HT-29 (cell line): ENCODE measurements around the gene KREMEN1. TPM values are rescaled to one million over a fixed set of nuclear protein-coding genes. Genes with fewer than 3 reads are reported as not detected.
A peak's percentile ranks its signal among the peaks of the same experiment; 100 is the strongest.

Experiments used
- DNase-seq: peaks from one replicate; pipeline ENCODE4 v3.0.0-alpha.2; 2015; ENCODE audit warnings: low spot score
- total RNA-seq: library from RNA; depleted of rRNA; stranded (reverse); fragments of >200 nt; shearing (Covaris generic); gene quantifications from 2 replicates; pipeline ENCODE4 v1.2.3, GENCODE V29; 2014; rRNA removed

KREMEN1 gene, protein sequence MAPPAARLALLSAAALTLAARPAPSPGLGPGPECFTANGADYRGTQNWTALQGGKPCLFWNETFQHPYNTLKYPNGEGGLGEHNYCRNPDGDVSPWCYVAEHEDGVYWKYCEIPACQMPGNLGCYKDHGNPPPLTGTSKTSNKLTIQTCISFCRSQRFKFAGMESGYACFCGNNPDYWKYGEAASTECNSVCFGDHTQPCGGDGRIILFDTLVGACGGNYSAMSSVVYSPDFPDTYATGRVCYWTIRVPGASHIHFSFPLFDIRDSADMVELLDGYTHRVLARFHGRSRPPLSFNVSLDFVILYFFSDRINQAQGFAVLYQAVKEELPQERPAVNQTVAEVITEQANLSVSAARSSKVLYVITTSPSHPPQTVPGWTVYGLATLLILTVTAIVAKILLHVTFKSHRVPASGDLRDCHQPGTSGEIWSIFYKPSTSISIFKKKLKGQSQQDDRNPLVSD
- total RNA-seq = 4.6 and 6.8 TPM in 2 replicates

DNA sequence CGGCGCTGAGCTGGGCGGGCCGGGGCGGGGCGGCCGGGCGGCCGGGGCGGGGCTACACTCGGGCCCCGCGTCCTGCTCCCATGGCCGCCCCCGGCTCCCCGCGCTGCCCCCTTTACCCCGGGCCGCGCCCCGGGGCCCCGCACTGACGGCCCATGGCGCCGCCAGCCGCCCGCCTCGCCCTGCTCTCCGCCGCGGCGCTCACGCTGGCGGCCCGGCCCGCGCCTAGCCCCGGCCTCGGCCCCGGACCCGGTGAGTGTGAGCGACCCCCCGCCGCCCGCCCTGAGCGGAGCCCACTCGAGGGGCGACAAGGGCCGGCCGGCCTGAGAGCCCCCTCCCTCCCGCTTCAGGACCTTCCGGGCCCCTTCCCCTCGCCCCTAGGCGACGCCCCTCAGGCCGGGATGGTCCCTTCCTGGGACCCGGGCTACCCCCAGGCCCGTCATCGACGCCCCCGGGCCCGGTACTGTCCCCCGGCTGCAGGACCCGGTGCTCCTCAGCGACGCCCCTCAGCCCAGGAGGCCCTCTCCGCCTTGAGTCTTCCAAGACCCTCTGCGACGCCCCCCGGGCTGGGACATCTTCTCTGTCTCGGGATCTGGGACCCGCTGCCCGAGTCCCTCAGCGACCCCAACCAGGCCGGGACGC, at the start of gene KREMEN1:
Gene KREMEN1, plus strand, starts transcription at position 57 of the 639 bp plus-strand sequence. Its CDS starts 96 bp downstream, at position 153.
- no peak for DNase-seq

DNA sequence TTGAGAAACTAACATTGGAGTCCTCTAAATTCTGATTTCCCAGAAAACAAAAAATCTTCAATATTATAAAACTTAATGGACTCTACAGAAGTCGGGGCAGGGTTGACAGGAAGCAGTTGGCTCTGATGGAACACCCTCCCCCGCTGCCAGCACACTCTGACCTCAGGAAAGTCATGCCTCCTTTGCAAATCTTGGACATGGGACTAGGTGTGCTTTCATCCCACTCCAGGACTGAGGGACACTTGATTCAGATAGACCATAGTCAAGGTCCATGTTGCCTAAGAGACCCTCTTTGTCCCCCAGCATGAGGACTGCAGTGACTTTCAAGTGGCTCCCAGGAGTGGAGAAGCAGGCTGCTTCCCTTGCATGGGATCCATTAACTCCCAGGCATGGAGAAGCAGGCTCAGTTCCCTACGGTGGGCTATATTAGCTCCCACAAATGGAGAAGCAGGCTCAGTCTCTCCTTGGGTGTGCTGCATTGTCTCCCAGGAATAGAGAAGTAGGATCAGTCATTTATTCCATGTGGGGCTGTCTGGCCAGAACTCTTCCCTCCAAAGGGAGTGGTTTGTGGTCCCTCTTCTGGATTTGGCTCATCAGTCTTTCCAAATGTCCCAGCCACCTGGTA, 49.6 kb upstream of the KREMEN1 start:
- DNase-seq = no peak

DNA sequence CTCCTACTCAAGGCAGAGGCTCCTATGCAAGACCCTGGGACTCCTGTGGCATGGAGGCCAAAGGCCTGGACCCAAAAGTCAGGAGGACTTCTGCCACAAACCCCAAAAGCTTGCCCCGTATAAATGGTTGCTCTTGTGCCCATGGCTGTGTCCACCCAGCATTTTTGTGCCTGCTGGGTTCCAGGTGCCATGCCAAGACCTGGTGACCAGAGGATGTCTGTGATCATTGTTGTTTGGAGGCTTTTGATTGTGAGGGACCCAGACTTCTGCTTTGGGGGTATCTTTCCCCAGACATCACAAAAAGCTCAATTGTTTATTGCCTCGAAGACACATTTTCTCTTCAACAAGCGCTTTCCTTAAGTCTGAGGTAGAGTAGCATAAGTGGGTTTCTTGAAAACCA, 46.3 kb upstream of the KREMEN1 start:
- DNase-seq = no peak

DNA sequence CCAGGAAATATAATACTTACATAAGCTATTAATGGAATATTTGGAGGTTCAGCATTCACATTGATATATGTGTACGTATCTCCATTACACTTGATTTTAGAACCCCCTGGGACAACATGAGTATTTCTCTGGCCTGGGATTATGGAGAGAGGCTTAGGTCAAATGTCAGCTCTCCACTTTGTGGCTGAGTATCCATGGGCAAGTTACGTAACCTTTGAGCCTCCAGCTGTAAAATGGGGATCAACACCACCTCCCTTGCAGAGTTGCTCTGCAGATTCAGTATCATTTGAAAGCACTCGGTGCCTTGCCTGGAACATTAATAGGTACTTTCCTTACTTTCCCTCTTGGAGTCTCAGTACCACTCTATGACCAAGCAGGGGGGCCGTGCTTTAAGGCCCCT, 44.4 kb upstream of the KREMEN1 start:
- no peak for DNase-seq

DNA sequence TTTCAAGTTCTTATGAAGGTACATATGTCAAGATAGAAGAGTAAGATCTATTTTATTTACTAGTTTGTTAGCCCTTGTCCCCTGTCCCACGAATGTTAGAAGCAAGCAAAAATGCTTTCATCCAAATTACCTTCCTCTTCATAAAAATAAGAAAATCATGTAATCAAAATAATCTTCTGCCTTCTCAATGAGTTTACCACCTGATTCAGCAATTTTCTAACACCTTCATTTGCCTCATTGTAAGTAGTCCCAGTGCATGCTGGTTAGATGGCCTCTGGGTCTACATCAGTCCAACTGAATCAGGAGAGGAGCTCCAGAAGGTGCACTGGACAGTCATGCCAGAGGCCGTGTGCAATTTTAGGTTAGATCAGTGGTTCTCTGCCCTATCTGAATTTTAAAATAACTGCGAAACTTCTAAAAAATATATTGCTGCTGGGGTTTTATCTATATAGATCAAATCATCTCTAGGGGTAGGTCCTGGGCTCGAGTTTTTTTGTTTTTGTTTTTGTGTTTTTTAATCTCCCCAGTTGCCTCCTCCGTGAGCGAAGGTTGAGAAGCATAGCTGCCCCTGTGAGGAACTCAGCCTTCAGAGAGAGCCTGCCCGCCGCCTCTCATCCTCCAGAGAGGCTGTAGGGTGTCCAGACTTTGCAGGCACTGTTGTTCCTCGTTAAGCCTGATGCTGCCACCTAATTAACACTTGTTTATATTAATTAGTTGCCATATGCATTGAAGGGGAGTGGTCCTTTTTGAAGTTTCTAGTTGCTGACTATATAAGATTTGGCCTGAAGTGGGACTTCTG, 43.4 kb upstream of the KREMEN1 start:
- peak; percentile 36 for DNase-seq

DNA sequence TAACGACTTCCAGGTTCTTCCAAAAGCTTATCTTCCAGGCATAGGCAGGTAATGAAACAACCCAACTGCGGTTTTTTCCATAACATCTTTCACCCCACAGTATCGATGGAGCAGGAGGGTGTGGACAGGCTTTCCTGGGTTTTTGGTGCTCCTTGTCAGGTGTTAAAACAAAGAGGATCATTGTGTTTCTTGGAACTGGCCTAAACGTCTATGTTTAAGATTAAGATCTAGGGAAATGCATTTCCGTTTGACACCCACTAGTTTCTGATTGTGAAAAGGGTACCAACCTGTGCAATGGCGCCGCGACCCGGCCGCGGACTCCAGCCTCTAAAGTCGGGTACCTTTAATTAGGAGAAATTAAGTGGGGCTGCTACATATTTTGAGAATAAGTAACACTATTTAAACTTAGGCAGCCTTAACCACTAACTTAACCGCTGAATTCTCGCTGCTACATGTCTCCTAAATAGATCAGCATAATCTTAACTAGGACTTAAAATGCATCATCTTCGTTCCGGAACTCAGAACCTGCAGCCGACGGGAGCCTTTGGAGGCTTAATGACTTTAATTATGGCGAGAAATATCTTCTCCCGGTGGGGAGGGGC, 42.7 kb upstream of the KREMEN1 start:
- DNase-seq = peak; percentile 89

DNA sequence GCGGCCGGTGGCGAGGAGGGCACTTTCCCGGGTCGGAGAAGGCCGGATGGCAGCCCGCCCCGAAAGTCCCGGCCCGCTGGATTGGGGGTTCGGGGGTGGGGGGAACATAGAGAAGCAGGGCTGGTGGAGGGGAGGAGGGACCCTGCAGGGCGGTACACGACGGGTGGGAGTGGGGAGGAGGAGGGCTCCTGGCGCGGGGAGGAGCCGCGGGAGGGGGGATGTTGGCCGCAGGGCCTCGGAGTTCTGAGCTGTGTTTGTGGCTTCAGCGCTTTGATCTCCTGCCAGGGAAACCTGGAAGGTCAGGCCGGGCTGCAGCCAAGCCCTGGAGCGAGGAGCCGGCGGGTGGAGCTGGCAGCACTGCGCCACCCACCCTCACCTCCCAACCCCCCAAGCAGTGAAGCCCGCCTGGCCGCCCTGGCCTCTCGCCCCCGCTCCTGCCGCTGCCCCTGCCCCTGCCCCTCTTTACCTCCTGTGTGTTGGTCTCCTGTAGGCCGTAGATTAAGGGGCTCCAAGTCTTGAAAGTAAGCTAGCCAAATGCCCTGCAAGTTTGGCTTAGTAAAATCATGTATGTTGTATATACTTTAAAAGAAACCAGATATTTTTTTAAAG, 42.1 kb upstream of the KREMEN1 start:
- DNase-seq = peak; percentile 99

DNA sequence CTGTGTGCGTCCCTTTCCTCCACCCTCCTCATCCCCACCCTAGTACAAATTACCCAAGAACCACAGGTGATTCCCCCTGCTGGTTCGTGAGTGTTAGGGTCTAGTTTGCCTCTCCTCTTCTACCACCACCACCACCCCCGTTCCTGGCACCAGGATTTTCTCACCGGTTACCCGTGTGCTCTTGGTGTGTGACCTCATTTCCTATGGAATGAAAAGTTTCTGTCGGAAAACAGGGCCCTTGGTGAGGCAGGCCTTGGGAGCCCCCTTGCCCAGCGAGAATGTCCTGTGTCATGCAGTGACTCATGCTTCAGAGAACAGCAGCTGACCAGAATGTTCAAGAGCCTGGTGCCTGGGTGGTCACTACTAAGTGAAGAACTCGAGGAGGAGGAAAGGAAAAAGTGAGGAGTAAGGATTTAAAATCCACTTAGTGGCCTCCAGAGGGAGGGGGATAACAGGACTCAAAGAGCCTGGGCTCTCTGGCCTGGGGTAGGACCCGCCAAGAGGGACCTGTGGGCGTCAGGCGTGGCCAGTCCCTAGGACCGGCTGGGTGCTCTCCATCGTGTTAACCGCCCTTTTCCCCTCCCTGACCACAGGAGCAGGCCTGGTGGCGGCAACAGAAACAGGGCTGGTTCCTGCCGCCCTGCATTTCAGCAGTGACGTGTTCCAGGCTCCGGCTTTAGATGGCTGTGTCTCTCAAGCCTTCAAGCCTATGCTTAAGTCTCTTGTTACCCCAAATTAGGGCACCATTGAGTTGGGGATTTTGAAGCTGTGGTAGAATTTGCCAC, 41.4 kb upstream of the KREMEN1 start:
- peak; percentile 94 for DNase-seq

DNA sequence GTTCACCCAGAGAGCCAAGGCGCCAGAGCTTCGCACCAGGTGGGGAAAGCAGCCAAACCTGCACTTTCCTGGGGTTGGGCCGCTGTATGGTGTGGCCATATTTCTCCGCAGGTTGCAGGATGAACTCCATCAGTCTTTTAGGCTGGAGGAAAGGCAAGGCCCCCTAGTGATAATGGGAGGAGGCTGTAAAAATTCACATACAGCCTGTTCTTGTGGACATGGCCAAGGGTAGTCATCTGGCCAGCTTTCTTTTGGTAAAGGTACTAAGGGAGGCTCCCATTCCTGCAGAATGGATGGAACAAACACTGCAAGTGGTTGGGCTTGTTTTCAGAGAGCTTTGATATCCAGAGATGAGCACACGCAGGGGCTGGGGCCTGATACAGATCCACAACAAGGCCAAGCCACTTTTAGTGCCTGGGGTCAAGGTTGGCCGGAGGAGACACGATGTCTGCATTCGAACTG, 40.8 kb upstream of the KREMEN1 start:
- DNase-seq = no peak

DNA sequence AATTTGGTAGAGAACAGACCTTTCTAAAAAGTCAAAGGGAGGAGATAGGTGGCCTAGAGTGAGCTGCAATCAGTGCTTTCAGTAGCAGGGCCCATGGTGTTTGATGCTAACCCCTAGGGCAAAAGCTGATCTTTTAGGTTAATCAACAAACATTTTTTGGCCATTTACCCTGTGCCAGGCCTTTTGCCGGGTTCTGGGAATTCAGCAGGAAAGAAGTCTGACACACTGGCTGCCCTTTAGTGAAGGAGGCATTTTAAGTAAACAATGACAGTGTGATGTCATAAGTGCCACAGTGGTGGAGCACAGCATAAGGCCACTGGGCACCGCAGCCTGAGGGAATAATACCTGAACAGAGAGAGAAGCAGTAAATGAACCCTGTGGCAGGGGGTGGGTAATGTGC, 40.3 kb upstream of the KREMEN1 start:
- DNase-seq = peak; percentile 57

DNA sequence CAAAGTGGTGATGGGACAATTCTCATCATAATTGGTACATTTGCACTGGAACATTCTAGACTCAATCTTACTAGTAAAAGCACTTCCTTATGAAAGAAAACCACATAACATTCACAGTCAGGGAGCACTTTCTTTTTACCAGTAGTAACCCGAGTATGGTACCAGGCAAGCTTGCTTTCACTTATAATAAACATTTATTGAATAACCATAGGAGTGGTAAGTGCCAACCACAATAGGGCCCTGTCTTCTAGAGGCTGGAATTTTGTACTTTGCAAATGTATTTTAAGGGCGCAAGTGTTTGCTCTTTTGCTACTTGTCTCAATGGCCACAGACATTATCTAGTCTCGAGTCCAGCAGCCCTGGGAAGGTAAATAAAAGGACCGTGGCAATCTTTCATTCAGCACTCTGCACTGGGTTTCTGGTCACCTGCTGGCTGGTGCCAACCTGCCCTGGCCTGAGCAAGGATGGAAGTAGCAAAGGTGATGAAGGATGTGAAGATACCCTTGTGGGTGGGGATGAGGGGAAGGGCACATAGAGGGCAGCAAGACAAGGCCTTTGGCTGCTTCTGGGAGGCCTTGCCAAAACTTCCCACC, 35.4 kb upstream of the KREMEN1 start:
- DNase-seq = peak; percentile 15

DNA sequence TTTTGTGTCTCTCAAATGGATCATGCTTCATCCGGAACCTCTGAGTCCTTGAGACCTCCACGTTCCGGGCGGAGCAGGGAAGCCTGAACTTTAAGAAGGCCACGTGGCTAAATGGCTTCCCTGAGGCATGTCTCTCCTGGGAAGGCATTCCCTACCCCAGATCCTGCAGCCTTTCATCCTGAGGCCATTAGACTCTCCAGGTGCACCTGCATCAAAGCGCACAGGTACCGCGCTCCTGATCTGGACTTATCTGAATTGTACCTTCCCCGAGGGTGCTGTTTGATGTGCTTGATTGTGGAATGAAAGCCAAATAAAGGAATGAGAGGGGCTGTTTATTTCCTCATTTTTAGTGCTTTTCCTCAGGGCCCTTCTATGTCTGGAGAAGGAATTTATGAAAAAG, 33.7 kb upstream of the KREMEN1 start:
- peak; percentile 42 for DNase-seq

DNA sequence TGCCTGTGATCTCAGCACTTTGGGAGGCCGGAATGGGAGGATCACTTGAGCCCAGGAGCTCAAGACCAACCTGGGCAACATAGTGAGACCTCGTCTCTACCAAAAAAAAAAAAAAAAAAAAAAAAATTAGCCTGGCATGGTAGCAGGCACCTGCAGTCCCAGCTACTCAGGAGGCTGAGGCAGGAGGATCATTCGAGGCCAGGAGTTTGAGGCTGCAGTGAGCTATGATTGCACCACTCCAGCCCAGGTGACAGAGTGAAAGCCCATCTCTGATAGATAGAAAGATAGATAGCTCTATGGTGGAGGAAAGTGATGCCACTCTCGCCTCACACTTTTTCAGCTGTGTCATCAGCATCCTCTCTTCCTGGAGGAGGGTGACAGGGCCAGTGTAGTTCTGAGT, 33.2 kb upstream of the KREMEN1 start:
- DNase-seq = peak; percentile 9

DNA sequence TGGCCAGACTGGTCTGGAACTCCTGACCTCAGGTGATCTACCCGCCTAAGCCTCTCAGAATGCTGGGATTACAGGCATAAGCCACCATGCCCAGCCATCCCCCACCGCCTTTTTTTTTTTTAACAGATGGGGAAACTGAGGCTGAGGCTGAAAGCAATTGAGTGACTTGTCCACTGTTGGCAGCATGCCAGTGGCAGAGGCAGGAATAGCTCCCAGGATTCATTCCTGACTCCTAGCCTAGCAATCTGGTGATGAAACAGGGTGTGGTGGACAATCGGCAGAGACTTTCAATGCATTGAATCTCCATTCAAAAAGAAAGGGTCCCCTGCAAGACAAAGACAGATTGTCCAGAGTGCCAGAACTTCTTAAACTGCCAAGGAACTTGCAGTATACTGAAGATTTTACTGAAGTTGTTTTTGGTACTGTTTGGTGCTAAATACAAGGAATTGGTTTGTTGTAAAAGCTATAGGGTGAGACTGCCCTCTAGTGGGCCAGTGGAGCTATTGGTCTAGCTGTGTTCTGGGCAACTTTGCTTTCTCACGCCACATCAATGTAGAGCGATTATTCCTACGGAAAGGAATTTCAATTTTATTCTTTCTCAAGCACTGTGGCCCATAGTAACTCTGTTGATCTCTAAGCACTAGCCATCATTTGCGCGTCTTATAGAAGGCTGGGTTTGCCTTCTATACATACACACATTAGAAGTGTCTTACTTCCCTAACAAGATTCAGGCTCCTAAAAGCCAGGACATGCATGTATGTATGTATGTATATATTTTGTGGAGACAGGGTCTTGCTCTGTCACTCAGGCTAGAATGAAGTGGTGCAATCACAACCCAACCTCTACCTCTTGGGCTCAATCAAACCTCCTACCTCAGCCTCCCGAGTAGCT, 32.2 kb upstream of the KREMEN1 start:
- peak; percentile 95 for DNase-seq

DNA sequence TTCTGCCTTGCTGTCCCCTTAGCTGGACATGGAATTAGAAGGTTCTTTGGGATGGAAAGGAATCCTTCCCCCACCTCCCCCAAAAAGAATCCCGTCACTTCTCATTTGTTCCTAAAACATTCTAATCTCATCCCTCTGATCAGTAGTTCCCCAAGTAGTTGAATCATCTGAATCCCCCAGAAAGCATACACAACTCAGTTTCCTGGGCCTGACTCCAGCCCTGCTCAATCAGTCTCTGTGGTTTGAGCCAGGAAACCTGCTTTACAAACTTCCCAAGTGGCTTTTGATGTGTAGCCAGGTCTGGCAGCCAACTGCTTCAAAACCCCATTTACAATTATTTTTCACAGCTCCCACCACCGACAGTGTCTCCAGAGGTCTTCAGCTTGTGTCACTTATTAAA, 31.4 kb upstream of the KREMEN1 start:
- no peak for DNase-seq

DNA sequence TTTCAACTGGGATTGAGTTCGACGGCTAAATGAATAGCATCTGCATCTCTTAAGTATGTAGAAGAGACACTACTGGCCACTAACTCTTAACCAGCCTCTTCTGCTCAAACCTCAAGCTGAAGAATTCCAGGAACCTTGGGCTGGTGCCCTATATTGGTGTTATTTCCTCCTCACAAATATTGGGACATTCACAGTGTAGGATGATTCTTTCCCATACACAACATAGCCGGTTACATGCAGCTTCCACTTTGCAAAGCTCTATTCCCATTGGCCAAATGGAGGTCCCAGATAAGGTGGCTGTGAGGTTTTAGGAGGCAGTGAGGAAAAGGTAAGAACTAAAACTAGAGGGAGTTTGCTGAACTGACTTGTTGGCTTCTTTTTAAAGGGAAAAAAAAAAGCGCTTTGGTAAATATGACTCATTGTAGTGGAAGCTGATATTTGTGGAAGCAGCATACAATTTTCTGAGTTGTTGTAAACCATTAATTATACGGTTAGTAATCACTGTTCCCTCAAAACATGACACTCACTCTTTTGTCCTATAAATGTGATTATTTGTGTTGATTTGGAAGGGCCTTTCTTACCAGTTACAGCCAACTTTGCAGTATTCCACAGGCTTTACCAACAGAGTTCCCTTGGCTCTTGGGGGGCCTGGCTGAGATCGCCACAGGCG, 28.8 kb upstream of the KREMEN1 start:
- no peak for DNase-seq

DNA sequence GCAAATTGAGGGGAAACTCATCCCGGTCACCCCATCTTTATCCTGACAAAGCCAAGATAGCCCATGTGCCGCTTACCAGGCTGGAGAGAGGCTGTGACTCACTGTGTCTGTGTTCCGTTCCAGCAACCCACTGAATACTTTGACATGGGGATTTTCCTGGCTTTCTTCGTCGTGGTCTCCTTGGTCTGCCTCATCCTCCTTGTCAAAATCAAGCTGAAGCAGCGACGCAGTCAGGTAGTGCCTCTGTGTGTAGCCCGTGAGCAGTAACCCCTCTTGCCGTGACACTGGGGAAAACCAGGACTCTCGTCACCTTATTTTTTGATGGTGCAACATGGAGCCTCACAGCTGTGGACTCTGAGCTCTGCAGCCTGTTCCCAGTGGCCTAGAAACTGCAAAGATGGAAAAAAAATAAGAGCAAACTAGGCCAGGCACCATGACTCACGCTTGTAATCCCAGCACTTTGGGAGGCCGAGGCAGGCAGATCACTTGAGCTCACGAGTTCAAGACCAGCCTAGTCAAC, 28.1 kb upstream of the KREMEN1 start:
- DNase-seq = no peak
